ENCODE data around the gene FANCD2OS.

FANCD2OS gene, protein sequence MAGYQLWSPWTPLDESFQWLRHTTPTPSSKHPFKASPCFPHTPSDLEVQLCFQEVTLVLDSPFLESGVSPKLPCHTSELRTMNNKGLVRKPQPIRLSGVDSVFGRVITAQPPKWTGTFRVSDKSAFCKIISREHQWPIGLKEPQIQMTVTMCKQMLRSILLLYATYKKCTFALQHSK
- long read RNA-seq, partial matches to known transcripts = 0 of 1 reads
- long read RNA-seq, other reads (novel, unspliced or antisense) = 1 of 1 reads

DNA sequence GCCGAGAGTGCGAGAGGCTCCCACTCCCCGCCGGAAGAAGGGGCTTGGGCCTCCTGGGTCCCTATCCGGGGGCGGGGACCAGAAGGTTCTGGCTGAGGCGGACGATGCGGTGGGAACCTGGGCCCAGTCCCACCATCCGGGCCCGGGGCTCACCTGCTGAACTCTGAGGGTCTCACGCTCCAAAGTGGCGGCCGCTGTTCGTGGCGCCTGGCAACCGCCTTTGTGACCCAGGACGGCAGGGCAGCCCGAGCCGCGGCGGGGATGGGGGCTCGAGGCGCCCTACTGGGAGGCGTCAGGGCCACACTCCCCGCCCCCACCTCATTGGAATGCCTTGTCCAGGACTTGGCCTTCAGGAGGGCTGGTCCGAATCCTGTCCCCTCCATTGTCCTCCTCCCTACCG lies at the start of gene FANCD2OS:
Gene FANCD2OS (minus strand): TSS at position 165 of the 400 bp plus-strand sequence. CDS start 3,481 bp downstream, outside the sequence.
- no peak for DNase-seq (ENCODE audit: low read depth in 1 of 2, low spot score in 1 of 2)

GRCh38 chr3:10157031-10157430 lies 49.0 kb upstream of the FANCD2OS start:
- Histone ChIP-seq H3K4me3 (replicated peaks; ENCODE audit: insufficient read depth, low read length) (no peak overlapping the region), H3K27me3 (ENCODE audit: insufficient read depth, poor library complexity, severe bottlenecking) (no peaks in the 10 kb centered on the region), H3K27ac (replicated peaks) (no peak overlapping the region)
- DNase-seq (ENCODE audit: low read depth in 1 of 2, low spot score in 1 of 2) = no peak
- TF ChIP-seq CTCF (IDR thresholded peaks at IDR 0.05; ENCODE audit: insufficient read depth, low read length) (no peak), POLR2AphosphoS5 (IDR thresholded peaks at IDR 0.05; ENCODE audit: low read depth) (no peak), GABPA (IDR thresholded peaks at IDR 0.05; ENCODE audit: low read depth) (no peak), REST (IDR thresholded peaks at IDR 0.05; ENCODE audit: insufficient replicate concordance, low read depth) (no peak), SPI1 (IDR thresholded peaks at IDR 0.05; ENCODE audit: borderline replicate concordance, low read depth) (no peak)

More for the DNA sequence above, at the start of gene FANCD2OS:
- no peaks in the 10 kb centered on the region for H3K27me3 ChIP-seq (ENCODE audit: insufficient read depth, poor library complexity, severe bottlenecking)
- H3K4me3 ChIP-seq (replicated peaks; ENCODE audit: insufficient read depth, low read length) = no peak within 1 kb of the TSS
- TF ChIP-seq CTCF (IDR thresholded peaks at IDR 0.05; ENCODE audit: insufficient read depth, low read length) (no peak), GABPA (IDR thresholded peaks at IDR 0.05; ENCODE audit: low read depth) (no peak), POLR2AphosphoS5 (IDR thresholded peaks at IDR 0.05; ENCODE audit: low read depth) (no peak), REST (IDR thresholded peaks at IDR 0.05; ENCODE audit: insufficient replicate concordance, low read depth) (no peak), SPI1 (IDR thresholded peaks at IDR 0.05; ENCODE audit: borderline replicate concordance, low read depth) (no peak)
- H3K27ac ChIP-seq (replicated peaks) = no peak within 1 kb of the TSS

- TF ChIP-seq SPI1 (IDR thresholded peaks at IDR 0.05; ENCODE audit: borderline replicate concordance, low read depth) (no peak), REST (IDR thresholded peaks at IDR 0.05; ENCODE audit: insufficient replicate concordance, low read depth) (no peak), GABPA (IDR thresholded peaks at IDR 0.05; ENCODE audit: low read depth) (no peak), POLR2AphosphoS5 (IDR thresholded peaks at IDR 0.05; ENCODE audit: low read depth) (no peak)
- no peaks in the 10 kb centered on the region for H3K27me3 ChIP-seq (ENCODE audit: insufficient read depth, poor library complexity, severe bottlenecking)
- no peak for DNase-seq (ENCODE audit: low read depth in 1 of 2, low spot score in 1 of 2)
- H3K27ac ChIP-seq (replicated peaks) = no peak overlapping the region
- no peak overlapping the region for H3K4me3 ChIP-seq (replicated peaks; ENCODE audit: insufficient read depth, low read length)
These were observed 47.6 kb upstream of the FANCD2OS start for GRCh38 chr3:10155658-10156057.

Data from HL-60 (cell line).